Activated T-helper 2 cell treated with anti-CD3 and anti-CD28 coated beads, Interferon-gamma antibody, Interleukin-2, Interleukin-4, amounts not matched to agents 10 μg/mL and 5 μg/mL and 100 μg/mL, durations not matched to agents 14 hours and 24 hours and 36 hours (primary cell): ENCODE results near the gene ZNF574. TPM values are rescaled to one million over a fixed set of nuclear protein-coding genes. Genes with fewer than 3 reads are reported as not detected.

ENCODE experiments used
- DNase-seq: peaks from one replicate; pipeline ENCODE4 v3.0.0; 2021; ENCODE audit warnings: low spot score
- H3K27ac Mint-ChIP-seq: one replicate; pipeline ENCODE4 v1.8.0; 2021; ENCODE audit warnings: mixed read lengths
- H3K27me3 Mint-ChIP-seq: one replicate; pipeline ENCODE4 v1.8.0; 2021; ENCODE audit warnings: low read depth, mixed read lengths
- H3K36me3 Mint-ChIP-seq: one replicate; pipeline ENCODE4 v1.8.0; 2021; ENCODE audit warnings: low read depth, mixed read lengths
- H3K4me1 Mint-ChIP-seq: one replicate; pipeline ENCODE4 v1.8.0; 2021; ENCODE audit warnings: low read depth, mixed read lengths
- H3K4me3 Mint-ChIP-seq: one replicate; pipeline ENCODE4 v1.8.0; 2021; ENCODE audit warnings: low read depth, mild to moderate bottlenecking, moderate library complexity, mixed read lengths
- H3K9me3 Mint-ChIP-seq: one replicate; pipeline ENCODE4 v1.8.0; 2021; ENCODE audit warnings: mixed read lengths
- intact Hi-C: fragments of 100-400 bp; cut with micrococcal nuclease; formaldehyde crosslinking; loops from one replicate; pipeline ENCODE4 v1.15.1; 2023
- total RNA-seq: library from RNA; stranded (reverse); gene quantifications from 2 replicates; pipeline ENCODE4 v1.2.3, GENCODE V29; 2022

The ZNF574 gene
- total RNA-seq, 1 donor from 2014 or later, result 16.6 TPM

DNA sequence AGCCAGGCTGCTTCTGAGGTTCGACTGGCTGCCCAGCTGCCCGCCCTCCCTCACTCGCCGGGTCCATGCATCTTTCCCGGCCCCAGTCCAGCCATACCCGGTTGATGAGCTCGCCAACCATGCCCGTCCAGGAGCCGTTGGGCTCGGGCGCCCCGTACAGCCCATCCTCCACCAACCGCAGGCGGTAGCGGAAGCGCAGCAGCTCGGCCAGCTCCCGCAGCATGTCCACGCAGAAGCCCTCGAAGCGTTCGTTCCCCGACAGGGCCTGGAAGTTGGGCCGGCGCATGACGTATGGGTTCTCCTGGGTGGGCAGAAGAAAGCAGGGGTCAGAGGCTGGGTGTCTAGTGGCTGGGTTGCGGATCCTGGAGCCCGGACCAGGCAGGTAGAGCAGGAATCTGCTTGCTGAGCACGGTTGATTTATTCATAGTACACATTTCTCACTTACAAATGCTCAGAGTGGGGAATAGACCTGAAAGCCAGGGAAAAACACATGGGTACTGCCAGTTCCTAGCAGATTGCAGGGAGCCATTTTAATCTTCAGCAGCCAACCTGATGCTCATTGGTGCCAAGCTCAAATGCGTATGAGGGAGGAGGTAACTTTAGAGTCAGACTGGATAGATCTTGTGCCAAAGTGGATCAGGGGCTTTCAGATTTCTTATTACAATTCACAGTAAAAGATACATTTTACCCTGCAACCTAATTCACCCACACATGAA, 33.4 kb upstream of the ZNF574 start:
- Mint-ChIP-seq H3K9me3 (no peaks in the 10 kb centered on the region), H3K4me3 (no peak overlapping the region), H3K27me3 (no peaks in the 10 kb centered on the region), H3K4me1 (no peaks in the 10 kb centered on the region), H3K27ac (no peak overlapping the region), H3K36me3 (no peaks in the 10 kb centered on the region)
- DNase-seq, result no peak
- intact Hi-C loops, result no loop called here

DNA sequence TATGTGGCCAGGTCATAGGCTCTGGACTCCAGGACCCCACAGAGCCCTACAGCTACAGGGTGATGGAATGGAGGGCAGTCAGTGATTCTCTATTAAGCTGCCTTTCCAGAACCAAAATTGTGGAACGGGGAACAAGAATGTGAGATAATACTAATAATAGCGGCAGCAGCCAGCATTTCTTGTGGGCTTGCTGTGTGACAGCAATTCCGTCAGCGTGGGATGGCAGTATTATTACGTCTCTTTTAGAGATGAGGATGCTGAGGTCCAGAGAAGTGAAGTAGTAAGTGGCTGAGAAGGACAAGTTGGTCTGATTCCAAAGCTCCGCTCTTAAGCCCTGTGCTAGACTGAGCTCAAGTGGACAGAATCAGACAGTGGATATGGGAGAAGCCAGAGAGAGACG, 30.4 kb upstream of the ZNF574 start:
- no peaks in the 10 kb centered on the region for H3K36me3 Mint-ChIP-seq
- peaks cover 6% of the 10 kb centered on the region for H3K4me1 Mint-ChIP-seq
- no peak overlapping the region for H3K27ac Mint-ChIP-seq
- DNase-seq, result no peak
- no peaks in the 10 kb centered on the region for H3K9me3 Mint-ChIP-seq
- no peak overlapping the region for H3K4me3 Mint-ChIP-seq
- H3K27me3 Mint-ChIP-seq, result no peaks in the 10 kb centered on the region
- intact Hi-C loops, result no loop called here

DNA sequence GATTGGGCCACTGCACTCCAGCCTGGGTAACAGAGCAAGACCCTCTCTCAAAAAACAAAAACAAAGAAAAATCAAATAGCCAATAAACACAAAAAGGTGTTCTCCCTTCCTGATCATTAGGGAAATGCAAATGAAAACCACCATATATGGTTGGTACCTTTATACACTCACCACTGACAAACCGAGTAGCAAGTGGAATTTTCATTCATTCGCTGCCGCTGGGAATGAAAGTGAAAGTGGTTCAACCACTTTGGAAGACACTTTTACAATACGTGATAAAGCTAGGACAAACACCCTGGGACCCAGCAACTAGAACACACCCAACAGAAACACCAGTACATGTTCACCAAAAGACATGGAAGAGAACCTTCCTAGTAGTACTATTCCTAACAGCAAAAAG, 27.0 kb upstream of the ZNF574 start:
- peak overlapping the region; percentile 11 for H3K4me3 Mint-ChIP-seq
- H3K4me1 Mint-ChIP-seq, result peaks cover 14% of the 10 kb centered on the region
- H3K27me3 Mint-ChIP-seq, result no peaks in the 10 kb centered on the region
- no peak for DNase-seq
- H3K27ac Mint-ChIP-seq, result peak overlapping the region; percentile 20
- H3K36me3 Mint-ChIP-seq, result no peaks in the 10 kb centered on the region
- no peaks in the 10 kb centered on the region for H3K9me3 Mint-ChIP-seq
- intact Hi-C loops, result no loop called here

DNA sequence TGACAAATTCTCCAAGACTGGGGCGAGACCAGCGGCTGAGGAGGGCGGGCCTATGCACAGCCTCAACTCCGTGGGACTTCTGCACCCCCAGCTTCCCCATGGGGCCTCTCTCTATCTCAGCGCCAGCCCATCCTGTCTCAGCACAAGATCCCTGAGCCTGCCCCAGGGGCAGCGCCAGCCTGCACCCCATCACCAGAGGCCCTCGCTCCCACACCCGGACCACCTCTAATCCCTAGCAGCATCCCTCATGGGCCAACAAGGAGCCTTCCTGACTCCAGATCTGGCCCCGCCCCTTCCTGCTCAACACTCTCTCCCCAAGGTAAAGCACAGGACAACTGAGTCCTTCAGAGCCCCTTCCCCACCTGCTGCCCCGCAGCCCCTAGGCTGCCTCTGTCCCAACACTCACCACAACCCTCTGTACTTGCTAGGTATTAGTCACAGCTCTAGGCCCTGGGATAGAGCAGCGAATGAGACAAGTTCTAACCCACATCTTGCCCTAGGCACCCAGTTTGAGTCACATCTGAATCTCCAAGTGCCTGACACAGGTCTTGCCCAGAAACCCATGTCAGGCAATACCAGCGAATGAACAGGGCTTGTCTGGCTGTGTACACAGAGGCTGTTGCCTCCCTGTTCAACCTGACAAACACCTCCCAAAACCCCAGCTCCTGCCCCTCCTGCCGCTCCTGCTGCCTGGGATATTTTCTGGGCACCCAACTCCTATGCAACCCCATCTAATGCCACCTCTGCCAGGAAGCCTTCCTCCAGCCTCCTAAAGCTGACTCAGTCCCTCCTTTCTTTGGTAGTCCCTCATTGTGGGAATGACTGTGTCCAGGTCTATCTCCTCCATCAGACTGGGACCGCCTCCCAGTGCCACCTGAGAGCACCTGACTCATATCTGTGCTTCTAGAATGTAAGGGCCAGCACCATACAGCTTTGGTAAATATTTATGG, 24.5 kb upstream of the ZNF574 start:
- H3K9me3 Mint-ChIP-seq, result no peaks in the 10 kb centered on the region
- H3K4me1 Mint-ChIP-seq, result peaks cover 14% of the 10 kb centered on the region
- no peaks in the 10 kb centered on the region for H3K36me3 Mint-ChIP-seq
- intact Hi-C loops, result no loop called here
- DNase-seq, result no peak
- H3K4me3 Mint-ChIP-seq, result no peak overlapping the region
- H3K27ac Mint-ChIP-seq, result peak overlapping the region; percentile 73
- H3K27me3 Mint-ChIP-seq, result no peaks in the 10 kb centered on the region

DNA sequence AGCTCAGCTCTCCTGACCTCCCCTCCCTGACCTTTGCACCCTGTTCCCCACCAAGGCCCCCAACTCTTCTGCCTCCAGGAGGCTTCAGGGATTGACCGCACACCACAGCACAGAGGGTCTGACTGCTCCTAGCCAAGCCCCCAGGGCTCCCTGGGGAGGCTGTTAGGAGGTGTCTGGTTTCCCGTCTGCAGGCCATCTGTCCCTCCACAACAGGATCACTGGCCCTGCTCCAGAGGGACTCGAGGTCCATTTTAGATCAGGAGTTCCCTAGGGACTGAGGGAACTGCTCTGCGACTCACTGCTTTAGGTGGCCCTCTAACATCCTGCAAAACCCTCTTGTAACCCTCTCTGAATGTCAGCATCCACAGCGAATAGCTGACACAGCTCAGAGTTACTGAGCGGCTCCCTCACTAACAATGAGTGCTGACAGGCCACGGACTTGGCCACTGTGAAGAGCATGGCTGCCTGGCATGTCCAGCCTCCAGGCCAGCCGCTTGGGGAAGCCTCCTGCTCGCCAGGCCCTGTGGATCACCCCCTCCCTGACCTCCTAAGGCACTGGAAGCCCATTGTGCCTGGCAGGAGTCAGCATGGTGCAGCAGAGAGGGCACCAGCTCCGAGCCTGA, 23.6 kb upstream of the ZNF574 start:
- Mint-ChIP-seq H3K9me3 (no peaks in the 10 kb centered on the region), H3K4me3 (no peak overlapping the region), H3K36me3 (no peaks in the 10 kb centered on the region), H3K4me1 (peaks cover 14% of the 10 kb centered on the region), H3K27ac (no peak overlapping the region), H3K27me3 (no peaks in the 10 kb centered on the region)
- intact Hi-C loops, result no loop called here
- DNase-seq, result no peak

DNA sequence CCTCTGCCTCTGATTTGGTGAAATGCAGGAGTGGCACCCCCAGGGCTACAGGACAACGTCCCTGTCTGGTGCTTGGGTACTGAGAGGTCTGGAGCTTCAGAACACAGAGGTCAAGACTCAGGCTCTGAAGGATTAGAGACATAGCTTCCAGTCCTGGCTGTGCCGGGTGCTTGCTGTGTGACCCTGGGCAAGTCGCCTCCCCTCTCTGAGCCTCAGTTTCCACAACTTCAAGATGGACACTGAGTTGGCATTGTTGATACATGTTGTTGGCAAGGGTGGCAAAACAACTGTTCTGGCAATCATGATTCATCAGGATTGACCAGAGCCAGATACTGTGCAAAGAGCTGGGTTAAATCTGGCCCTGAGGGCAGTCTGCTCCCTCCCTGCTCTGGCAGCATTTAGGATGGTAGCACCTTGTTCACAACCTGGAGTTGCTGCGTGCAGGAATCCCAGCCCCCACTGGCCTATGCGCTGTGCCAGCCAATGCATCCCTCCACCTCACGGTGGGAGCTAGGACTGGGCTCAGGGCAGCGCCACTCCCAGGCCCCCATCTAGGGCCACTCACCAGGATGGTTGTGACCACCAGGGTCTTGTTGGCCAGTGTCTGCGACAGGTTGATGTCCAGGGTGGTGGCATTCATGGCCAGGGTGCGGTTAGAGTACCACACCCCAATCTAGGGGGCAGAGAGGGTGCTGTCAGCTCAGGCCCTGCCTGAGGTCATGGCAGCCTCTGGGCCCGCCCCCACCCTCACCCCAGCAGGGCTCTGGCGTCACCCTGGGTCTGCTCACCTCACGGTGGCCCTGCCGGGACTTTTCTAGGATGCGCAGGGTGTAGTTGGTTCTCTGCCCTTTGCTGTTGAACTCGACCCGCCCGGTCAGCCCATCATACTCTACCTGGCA, 22.7 kb upstream of the ZNF574 start:
- no peak for DNase-seq
- Mint-ChIP-seq H3K27ac (no peak overlapping the region), H3K9me3 (no peaks in the 10 kb centered on the region), H3K4me1 (peaks cover 14% of the 10 kb centered on the region), H3K4me3 (no peak overlapping the region), H3K27me3 (no peaks in the 10 kb centered on the region), H3K36me3 (no peaks in the 10 kb centered on the region)
- intact Hi-C loops, result no loop called here

DNA sequence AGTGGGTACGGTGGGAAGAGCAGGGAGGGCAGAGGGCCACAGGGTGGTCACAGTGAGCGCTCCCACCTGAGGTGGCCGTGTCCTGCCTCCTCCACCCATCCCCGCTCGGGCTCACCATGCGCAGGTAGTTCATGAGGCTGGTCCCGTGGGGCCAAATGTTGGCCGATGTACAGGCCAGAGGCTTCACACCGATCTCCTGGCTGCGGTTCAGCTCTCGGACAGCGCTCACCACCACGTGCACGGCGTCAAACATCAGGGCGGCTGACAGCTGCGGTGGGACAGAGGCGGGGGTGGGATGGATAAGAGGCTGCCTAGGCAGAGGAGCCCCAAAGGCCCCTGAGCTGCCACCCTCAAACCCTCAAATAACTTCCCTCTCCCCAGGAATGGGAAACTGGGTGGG, 21.8 kb upstream of the ZNF574 start:
- no peaks in the 10 kb centered on the region for H3K9me3 Mint-ChIP-seq
- H3K27ac Mint-ChIP-seq, result no peak overlapping the region
- H3K36me3 Mint-ChIP-seq, result no peaks in the 10 kb centered on the region
- H3K4me1 Mint-ChIP-seq, result peaks cover 11% of the 10 kb centered on the region
- H3K27me3 Mint-ChIP-seq, result no peaks in the 10 kb centered on the region
- intact Hi-C loops, result no loop called here
- no peak for DNase-seq
- no peak overlapping the region for H3K4me3 Mint-ChIP-seq

DNA sequence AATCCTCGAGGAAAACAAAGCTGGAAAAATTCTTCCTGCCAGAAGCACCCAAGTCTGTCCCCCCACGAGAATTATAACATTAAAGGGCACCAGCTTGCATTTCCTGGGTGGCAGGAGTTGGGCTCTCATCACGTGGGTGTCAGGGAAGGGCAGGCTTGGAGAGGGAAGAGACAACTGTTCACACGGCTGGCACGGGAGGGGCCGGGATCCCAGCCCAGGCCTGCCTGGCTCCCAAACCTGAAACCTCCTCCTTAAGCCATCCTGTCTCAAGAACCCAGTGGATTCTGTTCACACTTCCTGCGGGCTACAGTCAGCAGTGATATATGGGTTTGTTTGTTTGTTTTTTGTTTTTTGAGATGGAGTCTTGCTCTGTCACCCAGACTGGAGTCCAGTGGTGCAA, 18.1 kb upstream of the ZNF574 start:
- H3K9me3 Mint-ChIP-seq, result no peaks in the 10 kb centered on the region
- no peak overlapping the region for H3K27ac Mint-ChIP-seq
- no peaks in the 10 kb centered on the region for H3K4me1 Mint-ChIP-seq
- no peaks in the 10 kb centered on the region for H3K27me3 Mint-ChIP-seq
- no peaks in the 10 kb centered on the region for H3K36me3 Mint-ChIP-seq
- H3K4me3 Mint-ChIP-seq, result no peak overlapping the region
- intact Hi-C loops, result no loop called here
- no peak for DNase-seq

DNA sequence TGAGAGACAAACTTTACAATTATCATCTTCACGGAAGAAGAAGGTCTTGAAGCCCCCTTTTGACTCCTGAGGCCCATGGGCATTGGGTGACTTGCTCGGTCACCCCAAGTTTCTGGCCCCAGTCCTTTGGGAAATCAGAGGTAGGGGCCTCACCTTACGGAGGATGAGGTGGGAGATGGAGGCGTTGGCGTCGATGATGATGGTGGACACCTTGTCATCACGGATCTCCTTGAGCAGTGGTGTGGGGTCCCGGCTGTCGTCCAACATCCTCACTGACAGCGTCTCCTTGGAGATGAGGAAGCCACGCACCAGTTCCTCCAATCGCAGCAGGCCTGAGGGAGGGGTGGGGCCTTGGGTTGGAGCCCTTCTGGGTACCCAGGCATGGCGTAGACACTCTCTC, 16.8 kb upstream of the ZNF574 start:
- Mint-ChIP-seq H3K4me1 (no peaks in the 10 kb centered on the region), H3K27me3 (no peaks in the 10 kb centered on the region), H3K9me3 (no peaks in the 10 kb centered on the region), H3K36me3 (no peaks in the 10 kb centered on the region), H3K4me3 (no peak overlapping the region), H3K27ac (no peak overlapping the region)
- intact Hi-C loops, result no loop called here
- no peak for DNase-seq

DNA sequence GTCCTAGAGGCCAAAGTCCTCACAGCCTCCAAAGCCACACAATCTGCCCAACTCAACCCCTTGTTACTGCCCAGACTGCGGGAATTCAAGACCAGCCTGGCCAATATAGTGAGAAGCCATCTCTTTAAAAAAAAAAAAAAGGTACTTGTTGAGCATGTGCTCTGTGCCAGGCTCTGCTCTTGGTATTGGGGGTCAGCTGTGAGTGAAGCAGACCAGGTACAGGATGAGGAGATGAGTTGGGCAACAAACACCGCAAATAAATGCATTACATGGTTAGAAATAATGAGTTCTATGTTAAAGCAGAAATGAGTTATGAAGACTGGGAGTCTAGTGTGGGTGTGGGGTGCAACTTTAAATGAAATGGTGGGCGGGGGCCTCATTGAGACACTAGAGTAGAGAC, 15.8 kb upstream of the ZNF574 start:
- Mint-ChIP-seq H3K9me3 (no peaks in the 10 kb centered on the region), H3K27ac (no peak overlapping the region), H3K4me3 (no peak overlapping the region), H3K36me3 (no peaks in the 10 kb centered on the region), H3K4me1 (no peaks in the 10 kb centered on the region), H3K27me3 (no peaks in the 10 kb centered on the region)
- no peak for DNase-seq
- intact Hi-C loops, result no loop called here

DNA sequence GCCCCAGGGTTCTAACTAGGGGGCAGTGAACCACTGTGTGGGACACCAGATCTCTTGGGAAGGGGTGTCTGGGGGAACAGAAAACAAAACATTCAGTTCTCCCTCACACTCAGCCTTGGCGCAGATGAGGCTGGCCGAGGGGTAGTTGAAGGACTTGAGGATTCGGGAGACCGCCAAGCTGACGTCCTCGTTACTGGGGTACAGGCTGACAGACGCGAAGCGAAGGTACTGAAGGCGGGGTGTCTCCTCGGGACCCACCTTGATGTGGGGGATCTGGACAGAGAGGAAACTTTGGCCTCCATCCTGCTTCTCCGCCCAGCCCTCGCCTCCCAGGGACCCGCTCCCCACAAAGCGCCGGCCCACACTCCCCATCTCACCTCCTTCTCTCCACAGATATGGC, 13.6 kb upstream of the ZNF574 start:
- Mint-ChIP-seq H3K36me3 (no peaks in the 10 kb centered on the region), H3K9me3 (no peaks in the 10 kb centered on the region), H3K27ac (no peak overlapping the region), H3K27me3 (no peaks in the 10 kb centered on the region), H3K4me1 (peaks cover 4% of the 10 kb centered on the region), H3K4me3 (no peak overlapping the region)
- intact Hi-C loops, result no loop called here
- no peak for DNase-seq

DNA sequence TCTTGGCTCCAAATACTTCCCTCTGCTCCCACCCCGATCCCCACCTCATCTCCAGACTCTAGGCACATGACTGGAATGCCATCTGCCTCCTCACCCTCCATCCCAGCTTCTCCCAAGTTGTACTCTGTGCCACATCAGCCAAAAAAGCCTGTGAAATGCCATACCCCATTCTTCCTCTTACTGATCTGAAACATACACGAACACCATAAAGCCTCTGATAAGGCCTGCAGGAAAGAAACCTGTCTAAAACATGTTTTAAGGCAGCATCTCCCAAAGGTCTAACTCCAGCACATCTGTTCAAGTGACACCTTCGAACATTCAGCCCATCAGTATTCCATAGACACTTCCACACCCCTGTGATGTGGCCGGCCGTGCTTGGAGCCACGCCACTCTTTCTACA, 11.5 kb upstream of the ZNF574 start:
- peaks cover 4% of the 10 kb centered on the region for H3K4me1 Mint-ChIP-seq
- H3K36me3 Mint-ChIP-seq, result no peaks in the 10 kb centered on the region
- H3K27me3 Mint-ChIP-seq, result no peaks in the 10 kb centered on the region
- H3K4me3 Mint-ChIP-seq, result no peak overlapping the region
- intact Hi-C loops, result no loop called here
- H3K9me3 Mint-ChIP-seq, result no peaks in the 10 kb centered on the region
- DNase-seq, result no peak
- H3K27ac Mint-ChIP-seq, result no peak overlapping the region
